ENCODE data around the gene PAGR1.
A peak's percentile ranks its signal among the peaks of the same experiment; 100 is the strongest.
"Not testable (repeated sequence)": the region's sequence is repeated elsewhere in the genome, so short reads cannot be mapped to it uniquely, and the experiment has no call there.

PAGR1 gene

GRCh38 chr16:29815793-29816693 lies at the start of gene PAGR1:
Gene PAGR1 (plus strand): TSS chr16:29816152. CDS start chr16:29816526, 374 bp downstream.
- DNase-seq (ENCODE audit: low read depth in 3 of 3) = peak; percentile 95 to 97 (median 96)

- no peak for DNase-seq (ENCODE audit: low read depth in 3 of 3)
Measured at GRCh38 chr16:29766571-29766970, 49.4 kb upstream of the PAGR1 start.

- DNase-seq (ENCODE audit: low read depth in 3 of 3) = no peak
Measured at GRCh38 chr16:29767062-29767461, 48.9 kb upstream of the PAGR1 start.

GRCh38 chr16:29769507-29769906 lies 46.4 kb upstream of the PAGR1 start:
- DNase-seq (ENCODE audit: low read depth in 3 of 3) = no peak

GRCh38 chr16:29770250-29770929 lies 45.6 kb upstream of the PAGR1 start:
- no peak for DNase-seq (ENCODE audit: low read depth in 3 of 3)

GRCh38 chr16:29772330-29772729 lies 43.6 kb upstream of the PAGR1 start:
- not testable (repeated sequence) for DNase-seq (ENCODE audit: low read depth in 3 of 3)

GRCh38 chr16:29774730-29775129 lies 41.2 kb upstream of the PAGR1 start:
- no peak for DNase-seq (ENCODE audit: low read depth in 3 of 3)

GRCh38 chr16:29775742-29776408 lies 40.1 kb upstream of the PAGR1 start:
- no peak for DNase-seq (ENCODE audit: low read depth in 3 of 3)

GRCh38 chr16:29777576-29778350 lies 38.2 kb upstream of the PAGR1 start, which contains the start of gene ZG16:
Gene ZG16 (plus strand): TSS chr16:29778256. CDS start chr16:29779267, 1,011 bp downstream.
- no peak for DNase-seq (ENCODE audit: low read depth in 3 of 3)

GRCh38 chr16:29779474-29779873 lies 36.5 kb upstream of the PAGR1 start:
- no peak for DNase-seq (ENCODE audit: low read depth in 3 of 3)

- not testable (repeated sequence) for DNase-seq (ENCODE audit: low read depth in 3 of 3)
Measured at GRCh38 chr16:29783094-29783953, 32.6 kb upstream of the PAGR1 start.

GRCh38 chr16:29784157-29784556 lies 31.8 kb upstream of the PAGR1 start:
- peak in 1 of 3 donors; percentile 36 for DNase-seq (ENCODE audit: low read depth in 3 of 3)

- DNase-seq (ENCODE audit: low read depth in 3 of 3) = peak; percentile 48 to 78 (median 64)
Measured at GRCh38 chr16:29784901-29785500, 31.0 kb upstream of the PAGR1 start.

- not testable (repeated sequence) for DNase-seq (ENCODE audit: low read depth in 3 of 3)
Measured at GRCh38 chr16:29787155-29787554, 28.8 kb upstream of the PAGR1 start.

GRCh38 chr16:29789775-29790182 lies 26.2 kb upstream of the PAGR1 start:
- DNase-seq (ENCODE audit: low read depth in 3 of 3) = no peak

- peak; percentile 100 for DNase-seq (ENCODE audit: low read depth in 3 of 3)
Measured at GRCh38 chr16:29790183-29790948, 25.6 kb upstream of the PAGR1 start, which contains the start of gene KIF22. Gene KIF22 (plus strand): TSS chr16:29790751. CDS start chr16:29790760, 9 bp downstream.

- DNase-seq (ENCODE audit: low read depth in 3 of 3) = no peak
Measured at GRCh38 chr16:29790949-29791844, 24.8 kb upstream of the PAGR1 start.

Measured in stimulated activated CD4-positive, alpha-beta T cell treated with anti-CD3 and anti-CD28 coated beads, TNF-alpha, amount 100 ng/mL, for 48 hours (primary cell).